ENCODE measurements around the gene BAIAP2L1. TPM values are rescaled to one million over a fixed set of nuclear protein-coding genes. Genes with fewer than 3 reads are reported as not detected.
"Not testable (repeated sequence)": the region's sequence is repeated elsewhere in the genome, so short reads cannot be mapped to it uniquely, and the experiment has no call there.

BAIAP2L1 gene
- total and polyA plus RNA-seq, 2 donors (not counting 3 experiments of a cell fraction or from before 2014, with no cell fraction given): 0.32 to 1.1 TPM

DNA sequence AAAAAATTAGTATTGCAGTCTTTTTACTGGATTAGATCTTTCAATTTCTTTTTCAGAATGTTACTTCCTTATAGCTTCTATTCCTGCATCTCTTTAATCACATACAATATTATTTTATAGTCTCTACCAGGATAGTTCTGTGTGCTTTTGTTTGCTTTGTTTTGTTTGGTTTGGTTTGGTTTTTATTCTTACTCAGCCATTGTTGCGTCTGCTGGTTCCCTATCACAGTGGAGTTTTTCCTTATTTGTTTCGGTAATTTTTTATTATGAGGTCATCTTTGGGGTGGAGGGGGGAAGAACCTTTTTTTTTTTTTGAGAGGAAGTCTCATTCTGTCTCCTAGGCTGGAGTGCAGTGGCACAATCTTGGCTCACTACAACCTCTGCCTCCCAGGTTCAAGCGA, 9.0 kb upstream of the BAIAP2L1 start:
- H3K4me2 ChIP-seq (ENCODE audit: insufficient read depth, low read length): no peak overlapping the region
- POLR2A ChIA-PET: no interaction called here
- H3K36me3 ChIP-seq (ENCODE audit: control insufficient read depth in 2 of 2, extremely low read depth in 1 of 2, insufficient read depth in 2 of 2, low read length in 2 of 2): no peaks in the 10 kb centered on the region
- no peaks in the 10 kb centered on the region for H4K20me1 ChIP-seq (replicated peaks; ENCODE audit: control insufficient read depth, extremely low read depth, insufficient read depth, low read length)
- H3K9ac ChIP-seq (replicated peaks; ENCODE audit: extremely low read depth, insufficient read depth, low read length): no peak overlapping the region
- H3K79me2 ChIP-seq (ENCODE audit: control insufficient read depth, insufficient read depth, low read length): no peaks in the 10 kb centered on the region
- H3K9me3 ChIP-seq (replicated peaks; ENCODE audit: control insufficient read depth, insufficient read depth, low read length): no peaks in the 10 kb centered on the region
- no peak for TF ChIP-seq POLR2A (IDR thresholded peaks at IDR 0.05; ENCODE audit: low read depth, low read length)
- TF ChIP-seq, protein P1, sequence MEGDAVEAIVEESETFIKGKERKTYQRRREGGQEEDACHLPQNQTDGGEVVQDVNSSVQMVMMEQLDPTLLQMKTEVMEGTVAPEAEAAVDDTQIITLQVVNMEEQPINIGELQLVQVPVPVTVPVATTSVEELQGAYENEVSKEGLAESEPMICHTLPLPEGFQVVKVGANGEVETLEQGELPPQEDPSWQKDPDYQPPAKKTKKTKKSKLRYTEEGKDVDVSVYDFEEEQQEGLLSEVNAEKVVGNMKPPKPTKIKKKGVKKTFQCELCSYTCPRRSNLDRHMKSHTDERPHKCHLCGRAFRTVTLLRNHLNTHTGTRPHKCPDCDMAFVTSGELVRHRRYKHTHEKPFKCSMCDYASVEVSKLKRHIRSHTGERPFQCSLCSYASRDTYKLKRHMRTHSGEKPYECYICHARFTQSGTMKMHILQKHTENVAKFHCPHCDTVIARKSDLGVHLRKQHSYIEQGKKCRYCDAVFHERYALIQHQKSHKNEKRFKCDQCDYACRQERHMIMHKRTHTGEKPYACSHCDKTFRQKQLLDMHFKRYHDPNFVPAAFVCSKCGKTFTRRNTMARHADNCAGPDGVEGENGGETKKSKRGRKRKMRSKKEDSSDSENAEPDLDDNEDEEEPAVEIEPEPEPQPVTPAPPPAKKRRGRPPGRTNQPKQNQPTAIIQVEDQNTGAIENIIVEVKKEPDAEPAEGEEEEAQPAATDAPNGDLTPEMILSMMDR (IDR thresholded peaks at IDR 0.05; ENCODE audit: extremely low read depth in 1 of 2, insufficient read depth in 1 of 2, low read depth in 1 of 2, low read length in 2 of 2): no peak
- no peak for TF ChIP-seq POLR2AphosphoS5 (IDR thresholded peaks at IDR 0.05; ENCODE audit: insufficient read depth, low read depth, low read length)
- TF ChIP-seq MYC (IDR thresholded peaks at IDR 0.05; ENCODE audit: low read depth, low read length): no peak
- no peak for TF ChIP-seq FOS (IDR thresholded peaks at IDR 0.05; ENCODE audit: borderline replicate concordance, insufficient read depth, low read length)
- TF ChIP-seq EZH2 (IDR thresholded peaks at IDR 0.05; ENCODE audit: borderline replicate concordance, low read depth, low read length, severe bottlenecking): no peak
- no peak for TF ChIP-seq GATA2 (IDR thresholded peaks at IDR 0.05; ENCODE audit: insufficient read depth, insufficient read length, low read depth, low read length)
- TF ChIP-seq, protein P2, sequence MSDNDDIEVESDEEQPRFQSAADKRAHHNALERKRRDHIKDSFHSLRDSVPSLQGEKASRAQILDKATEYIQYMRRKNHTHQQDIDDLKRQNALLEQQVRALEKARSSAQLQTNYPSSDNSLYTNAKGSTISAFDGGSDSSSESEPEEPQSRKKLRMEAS (IDR thresholded peaks at IDR 0.05; ENCODE audit: insufficient read depth, insufficient read length): no peak
- TF ChIP-seq JUN (IDR thresholded peaks at IDR 0.05; ENCODE audit: borderline replicate concordance, insufficient read depth, insufficient read length, low read depth): no peak
- no peak overlapping the region for H3K27ac ChIP-seq (ENCODE audit: insufficient read depth, low read depth, low read length)
- BruUV-seq (replicated peaks): no TSS peak
- no peak overlapping the region for H2AFZ ChIP-seq (ENCODE audit: low read depth, low read length)
- H3K9me1 ChIP-seq (replicated peaks; ENCODE audit: control insufficient read depth, extremely low read depth, insufficient read depth, low read length): no peaks in the 10 kb centered on the region
- no peaks in the 10 kb centered on the region for H3K27me3 ChIP-seq (ENCODE audit: control insufficient read depth in 2 of 2, insufficient read depth in 2 of 2, low read length in 2 of 2)
- FAIRE-seq (no peak), DNase-seq (ENCODE audit: low read depth, low spot score) (no peak)
- no peak overlapping the region for H3K4me3 ChIP-seq (replicated peaks in 1 of 3; ENCODE audit: insufficient read depth in 1 of 3, low read depth in 1 of 3, low read length in 3 of 3)
- no peaks in the 10 kb centered on the region for H3K4me1 ChIP-seq (ENCODE audit: control insufficient read depth, extremely low read depth, insufficient read depth, low read length)
- dilution Hi-C loops (cut with MboI; ENCODE audit: extremely low pct_ligation_motif_present, low sequenced_read_pairs) (no loop called here), intact Hi-C loops (cut with micrococcal nuclease) (no loop called here)
- CTCF ChIA-PET: interaction anchor here (0.7 to 2.9 kb wide), 4 partner anchors 8 to 388 kb away, joined by 3 to 14 read pairs (median 4); partner anchors contain the start of gene BAIAP2L1

DNA sequence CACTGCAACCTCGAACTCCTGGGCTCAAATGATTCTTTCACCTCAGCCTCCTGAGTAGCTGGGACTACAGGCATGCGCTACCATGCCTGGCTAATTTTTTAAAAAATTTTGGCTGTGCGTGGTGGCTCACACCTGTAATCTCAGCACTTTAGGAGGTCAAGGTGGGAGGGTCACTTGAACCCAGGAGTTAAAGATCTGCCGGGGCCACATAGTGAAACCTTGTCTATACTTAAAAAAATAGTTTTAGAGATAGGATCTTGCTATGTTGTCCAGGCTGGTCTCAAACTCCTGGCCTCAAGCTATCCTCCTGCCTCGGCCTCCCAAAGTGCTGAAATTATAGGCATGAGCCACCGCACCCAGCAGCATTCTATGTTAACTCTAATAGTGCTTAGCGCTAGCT, 7.3 kb upstream of the BAIAP2L1 start:
- H3K9ac ChIP-seq (replicated peaks; ENCODE audit: extremely low read depth, insufficient read depth, low read length); H3K4me2 ChIP-seq (ENCODE audit: insufficient read depth, low read length); H3K4me1 ChIP-seq (ENCODE audit: control insufficient read depth, extremely low read depth, insufficient read depth, low read length); DNase-seq (ENCODE audit: low read depth, low spot score); BruUV-seq (replicated peaks); H4K20me1 ChIP-seq (replicated peaks; ENCODE audit: control insufficient read depth, extremely low read depth, insufficient read depth, low read length); H3K79me2 ChIP-seq (ENCODE audit: control insufficient read depth, insufficient read depth, low read length); H3K27ac ChIP-seq (ENCODE audit: insufficient read depth, low read depth, low read length); H3K27me3 ChIP-seq (ENCODE audit: control insufficient read depth in 2 of 2, insufficient read depth in 2 of 2, low read length in 2 of 2); FAIRE-seq; H3K36me3 ChIP-seq (ENCODE audit: control insufficient read depth in 2 of 2, extremely low read depth in 1 of 2, insufficient read depth in 2 of 2, low read length in 2 of 2); H2AFZ ChIP-seq (ENCODE audit: low read depth, low read length); H3K9me3 ChIP-seq (replicated peaks; ENCODE audit: control insufficient read depth, insufficient read depth, low read length); intact Hi-C loops (cut with micrococcal nuclease); dilution Hi-C loops (cut with MboI; ENCODE audit: extremely low pct_ligation_motif_present, low sequenced_read_pairs); H3K9me1 ChIP-seq (replicated peaks; ENCODE audit: control insufficient read depth, extremely low read depth, insufficient read depth, low read length); H3K4me3 ChIP-seq (replicated peaks in 1 of 3; ENCODE audit: insufficient read depth in 1 of 3, low read depth in 1 of 3, low read length in 3 of 3); POLR2A ChIA-PET: not testable (repeated sequence)
- CTCF ChIA-PET: interaction anchor here (0.7 to 1.3 kb wide), 3 partner anchors 12 to 114 kb away, joined by 3 read pairs; no protein-coding TSS in a partner anchor

Measured in endothelial cell of umbilical vein (primary cell).